K562 (cell line): Measurements from ENCODE around the gene GPR153. TPM values are rescaled to one million over a fixed set of nuclear protein-coding genes. Genes with fewer than 3 reads are reported as not detected.

Experiments
- CCNT2 ChIP-seq: IDR thresholded peaks from 2 replicates; pipeline ENCODE4 v1.6.1; 2011; ENCODE audit warnings: borderline replicate concordance, low read depth, mild to moderate bottlenecking, moderate library complexity, mixed read lengths, low read length; ENCODE audit not compliant: insufficient read length; ENCODE audit errors: extremely low read depth
- COPS2 ChIP-seq: fragments of 450-650 bp; conservative IDR thresholded peaks from 2 replicates; pipeline ENCODE4 v1.6.1; 2016; ENCODE audit warnings: mild to moderate bottlenecking, moderate library complexity
- FOXA1 ChIP-seq: fragments of 450-650 bp; IDR thresholded peaks from 2 replicates; pipeline ENCODE4 v1.6.1; 2016; ENCODE audit warnings: mild to moderate bottlenecking, borderline replicate concordance
- GATAD2A ChIP-seq: fragments of 450-650 bp; IDR thresholded peaks from 2 replicates; pipeline ENCODE4 v1.6.1; 2017
- HLTF ChIP-seq: fragments of 450-650 bp; IDR thresholded peaks from 2 replicates; pipeline ENCODE4 v1.6.1; 2016
- KDM4B ChIP-seq, 2 experiments: fragments of 450-650 bp in 1 of 2; sonication (generic) in 1 of 2; IDR thresholded peaks; 2 replicates each; pipeline ENCODE4 v1.6.1; 2016 to 2017; ENCODE audit warnings: borderline replicate concordance in 2 of 2, antibody characterized with exemption in 1 of 2, low read depth in 1 of 2, mild to moderate bottlenecking in 1 of 2
- NR2C1 ChIP-seq, 2 experiments: fragments of 450-650 bp; IDR thresholded peaks; 2 replicates each; pipeline ENCODE4 v1.6.1; 2017; ENCODE audit warnings: mild to moderate bottlenecking in 2 of 2, antibody characterized with exemption in 1 of 2, inconsistent platforms in 1 of 2, missing compliant biosample characterization in 1 of 2, missing genetic modification characterization in 1 of 2
- NR2F6 ChIP-seq: fragments of 450-650 bp; formaldehyde crosslinking; IDR thresholded peaks from 2 replicates; pipeline ENCODE4 v1.4.0; 2020; ENCODE audit warnings: mild to moderate bottlenecking
- OTX1 ChIP-seq: fragments of 450-650 bp; formaldehyde crosslinking; IDR thresholded peaks from 2 replicates; pipeline ENCODE4 v1.4.0; 2022; ENCODE audit warnings: mild to moderate bottlenecking
- POLR2H ChIP-seq: IDR thresholded peaks from 2 replicates; pipeline ENCODE4 v1.6.1; 2016; ENCODE audit warnings: missing genetic modification characterization, low read depth, mild to moderate bottlenecking, control low read depth, missing compliant biosample characterization, moderate library complexity
- XRCC5 ChIP-seq: fragments of 200-400 bp; formaldehyde crosslinking; IDR thresholded peaks from 2 replicates; pipeline ENCODE4 v1.6.1; 2017; ENCODE audit warnings: low read depth, mild to moderate bottlenecking, low read length
- YY1 ChIP-seq, 3 experiments: IDR thresholded peaks; 2 replicates each; pipeline ENCODE4 v1.6.1; 2011; ENCODE audit warnings: low read length in 2 of 3, mild to moderate bottlenecking in 2 of 3, moderate library complexity in 2 of 3, borderline replicate concordance in 1 of 3, control low read depth in 1 of 3, low read depth in 1 of 3; ENCODE audit not compliant: insufficient read depth in 3 of 3, insufficient replicate concordance in 2 of 3, control insufficient read depth in 1 of 3, insufficient read length in 1 of 3; ENCODE audit errors: extremely low read depth in 1 of 3
- ZBTB17 ChIP-seq: fragments of 450-650 bp; formaldehyde crosslinking; IDR thresholded peaks from 2 replicates; pipeline ENCODE4 v1.4.0; 2020; ENCODE audit warnings: mild to moderate bottlenecking
- ZFP30 ChIP-seq: fragments of 250-450 bp; sonication (Bioruptor Pico); IDR thresholded peaks from 2 replicates; pipeline ENCODE4 v1.8.0; 2022; ENCODE audit warnings: moderate library complexity, mild to moderate bottlenecking, inconsistent platforms, borderline replicate concordance
- ZFX ChIP-seq: sonication (generic); formaldehyde crosslinking; IDR thresholded peaks from 2 replicates; pipeline ENCODE4 v1.8.0; 2022; ENCODE audit warnings: mild to moderate bottlenecking, missing genetic modification reagents, moderate library complexity
- ZKSCAN8 ChIP-seq: fragments of 200-800 bp; sonication (Bioruptor generic); IDR thresholded peaks from 2 replicates; pipeline ENCODE4 v1.6.1; 2016; ENCODE audit warnings: missing genetic modification characterization, missing compliant biosample characterization
- ZMIZ1 ChIP-seq, 2 experiments: fragments of 150-350 bp in 1 of 2; IDR thresholded peaks; 2 replicates each; pipeline ENCODE4 v1.6.1; 2012 to 2016; ENCODE audit warnings: low read depth in 2 of 2, low read length in 2 of 2, mild to moderate bottlenecking in 1 of 2, moderate library complexity in 1 of 2
- ZNF174 ChIP-seq: fragments of 250-450 bp; sonication (Bioruptor Pico); IDR thresholded peaks from 2 replicates; pipeline ENCODE4 v1.4.0; 2020; ENCODE audit warnings: mild to moderate bottlenecking
- polyA plus RNA-seq, 8 experiments: library from polyadenylated mRNA; depleted of rRNA in 4 of 8; stranded (reverse) in 5 of 8; unstranded in 3 of 8; fragments of >200 nt; fragmentation: Nextera tagmentation in 2 of 8; fragmentation: Illumina TruSeq in 1 of 8; extraction: Ambion mirVana in 2 of 8; extraction: Trizol in 1 of 8; gene quantifications; 2 replicates each; pipeline versions ENCODE4 v1.2.1 to v1.2.3, GENCODE V29; 2011 to 2014; ENCODE audit warnings: inconsistent platforms in 1 of 8, missing spikeins in 1 of 8
- total RNA-seq, 7 experiments: library from RNA; depleted of rRNA in 6 of 7; stranded (reverse); fragments of >200 nt in 6 of 7; fragmentation: Illumina TruSeq in 2 of 7; extraction: Trizol in 2 of 7; gene quantifications; 2 replicates each; pipeline versions ENCODE4 v1.2.1 to v1.2.3, GENCODE V29; 2011 to 2021; ENCODE audit warnings: low replicate concordance in 1 of 7
- TF ChIP-seq, protein P1 (sequence below): fragments of 250-450 bp; sonication (Bioruptor Pico); IDR thresholded peaks from 2 replicates; pipeline ENCODE4 v1.8.0; 2022; ENCODE audit warnings: moderate library complexity, mild to moderate bottlenecking, inconsistent platforms
- TF ChIP-seq, protein P2 (sequence below): fragments of 250-450 bp; sonication (Bioruptor Pico); IDR thresholded peaks from 2 replicates; pipeline ENCODE4 v1.5.1; 2021; ENCODE audit warnings: mild to moderate bottlenecking

Gene GPR153
- total and polyA plus RNA-seq, 9 of the 15 experiments (the other 6 are each of a cell fraction or from before 2014, with no cell fraction given) = 0.01 to 1.5 (median 0.51) TPM

- TF ChIP-seq ZFP30 (no peak), NR2F6 (CRISPR knock-in tag) (no peak), FOXA1 (no peak), ZKSCAN8 (no peak), OTX1 (no peak), NR2C1 (IDR thresholded peaks at IDR 0.05) (no peak), NR2C1 (tag; IDR thresholded peaks at IDR 0.05) (no peak), ZMIZ1 (IDR thresholded peaks at IDR 0.05; ENCODE audit: low read depth in 2 of 2, low read length in 2 of 2) (no peak), POLR2H (tag) (no peak), ZNF174 (CRISPR knock-in tag) (no peak), ZBTB17 (CRISPR knock-in tag) (0 out of 2 replicates have a peak, but pooled peaks have one; percentile 17), HLTF (no peak), YY1 (IDR thresholded peaks at IDR 0.05; ENCODE audit: borderline replicate concordance in 1 of 3, control insufficient read depth in 1 of 3, extremely low read depth in 1 of 3, insufficient read depth in 3 of 3, insufficient read length in 1 of 3, insufficient replicate concordance in 2 of 3, low read depth in 1 of 3, low read length in 2 of 3) (peak; percentile 28 to 72 (median 37)), ZFX (CRISPR knock-in tag) (peak; percentile 81), CCNT2 (peak; percentile 47), GATAD2A (0 out of 2 replicates have a peak, but pooled peaks have one; percentile 17), KDM4B (IDR thresholded peaks at IDR 0.05; ENCODE audit: borderline replicate concordance in 2 of 2, low read depth in 1 of 2) (no peak), COPS2 (no peak), XRCC5 (no peak; the same call in 1 of the 2 replicates)
- TF ChIP-seq, protein P1, sequence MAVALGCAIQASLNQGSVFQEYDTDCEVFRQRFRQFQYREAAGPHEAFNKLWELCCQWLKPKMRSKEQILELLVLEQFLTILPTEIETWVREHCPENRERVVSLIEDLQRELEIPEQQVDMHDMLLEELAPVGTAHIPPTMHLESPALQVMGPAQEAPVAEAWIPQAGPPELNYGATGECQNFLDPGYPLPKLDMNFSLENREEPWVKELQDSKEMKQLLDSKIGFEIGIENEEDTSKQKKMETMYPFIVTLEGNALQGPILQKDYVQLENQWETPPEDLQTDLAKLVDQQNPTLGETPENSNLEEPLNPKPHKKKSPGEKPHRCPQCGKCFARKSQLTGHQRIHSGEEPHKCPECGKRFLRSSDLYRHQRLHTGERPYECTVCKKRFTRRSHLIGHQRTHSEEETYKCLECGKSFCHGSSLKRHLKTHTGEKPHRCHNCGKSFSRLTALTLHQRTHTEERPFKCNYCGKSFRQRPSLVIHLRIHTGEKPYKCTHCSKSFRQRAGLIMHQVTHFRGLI (CRISPR knock-in tag) = no peak
- TF ChIP-seq, protein P2, sequence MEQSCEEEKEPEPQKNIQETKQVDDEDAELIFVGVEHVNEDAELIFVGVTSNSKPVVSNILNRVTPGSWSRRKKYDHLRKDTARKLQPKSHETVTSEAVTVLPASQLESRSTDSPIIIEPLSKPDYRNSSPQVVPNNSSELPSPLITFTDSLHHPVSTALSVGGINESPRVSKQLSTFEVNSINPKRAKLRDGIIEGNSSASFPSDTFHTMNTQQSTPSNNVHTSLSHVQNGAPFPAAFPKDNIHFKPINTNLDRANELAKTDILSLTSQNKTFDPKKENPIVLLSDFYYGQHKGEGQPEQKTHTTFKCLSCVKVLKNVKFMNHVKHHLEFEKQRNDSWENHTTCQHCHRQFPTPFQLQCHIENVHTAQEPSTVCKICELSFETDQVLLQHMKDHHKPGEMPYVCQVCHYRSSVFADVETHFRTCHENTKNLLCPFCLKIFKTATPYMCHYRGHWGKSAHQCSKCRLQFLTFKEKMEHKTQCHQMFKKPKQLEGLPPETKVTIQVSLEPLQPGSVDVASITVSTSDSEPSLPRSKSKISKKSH (CRISPR knock-in tag) = no peak
Measured at GRCh38 chr1:6208723-6209660, 51.9 kb downstream of the GPR153 start (continued).
